Measurements from ENCODE around the gene ENTPD8.
"Not testable (repeated sequence)": the region's sequence is repeated elsewhere in the genome, so short reads cannot be mapped to it uniquely, and the experiment has no call there.

The ENTPD8 gene

DNA sequence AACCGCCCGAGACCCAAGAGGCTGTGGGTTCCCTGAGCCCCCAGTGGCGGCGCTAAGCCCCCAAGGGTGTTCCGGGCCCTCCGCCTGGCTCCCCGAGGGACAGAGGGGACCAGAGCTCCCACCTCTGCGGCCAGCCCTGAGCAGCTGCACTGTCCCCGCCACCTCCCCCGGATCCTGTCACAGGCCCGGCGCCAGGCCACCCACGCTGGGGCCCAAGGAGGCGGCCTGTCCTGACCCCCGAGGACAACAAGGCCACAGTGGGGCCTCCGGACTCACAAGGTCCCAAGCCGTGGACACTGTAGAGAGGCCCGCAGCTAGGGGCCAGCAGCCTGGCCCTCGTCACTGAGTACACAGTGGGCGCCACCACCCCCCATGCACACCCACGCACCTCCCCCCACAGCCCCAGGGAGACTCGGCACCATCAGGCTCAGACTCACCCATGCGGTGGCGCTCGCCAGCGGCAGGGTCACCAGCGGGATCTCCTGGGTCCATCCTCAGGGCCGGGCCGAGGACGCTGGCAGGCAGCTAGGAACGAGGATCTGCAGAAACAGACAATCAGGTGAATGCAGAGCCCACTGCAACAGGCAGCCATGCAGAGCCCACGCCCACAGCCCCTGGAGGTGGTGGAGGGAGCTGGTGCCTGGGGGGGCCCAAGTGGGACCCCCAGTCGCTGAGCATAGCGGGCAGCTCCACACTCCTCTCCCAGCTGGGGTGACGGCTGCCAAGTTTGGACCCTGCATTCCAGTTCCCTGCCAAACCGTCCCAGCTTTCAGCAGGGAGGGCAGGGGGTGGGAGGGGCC lies 46.1 kb downstream of the ENTPD8 start:
- DNase-seq (ENCODE audit: low read depth in 2 of 2) = no peak

DNA sequence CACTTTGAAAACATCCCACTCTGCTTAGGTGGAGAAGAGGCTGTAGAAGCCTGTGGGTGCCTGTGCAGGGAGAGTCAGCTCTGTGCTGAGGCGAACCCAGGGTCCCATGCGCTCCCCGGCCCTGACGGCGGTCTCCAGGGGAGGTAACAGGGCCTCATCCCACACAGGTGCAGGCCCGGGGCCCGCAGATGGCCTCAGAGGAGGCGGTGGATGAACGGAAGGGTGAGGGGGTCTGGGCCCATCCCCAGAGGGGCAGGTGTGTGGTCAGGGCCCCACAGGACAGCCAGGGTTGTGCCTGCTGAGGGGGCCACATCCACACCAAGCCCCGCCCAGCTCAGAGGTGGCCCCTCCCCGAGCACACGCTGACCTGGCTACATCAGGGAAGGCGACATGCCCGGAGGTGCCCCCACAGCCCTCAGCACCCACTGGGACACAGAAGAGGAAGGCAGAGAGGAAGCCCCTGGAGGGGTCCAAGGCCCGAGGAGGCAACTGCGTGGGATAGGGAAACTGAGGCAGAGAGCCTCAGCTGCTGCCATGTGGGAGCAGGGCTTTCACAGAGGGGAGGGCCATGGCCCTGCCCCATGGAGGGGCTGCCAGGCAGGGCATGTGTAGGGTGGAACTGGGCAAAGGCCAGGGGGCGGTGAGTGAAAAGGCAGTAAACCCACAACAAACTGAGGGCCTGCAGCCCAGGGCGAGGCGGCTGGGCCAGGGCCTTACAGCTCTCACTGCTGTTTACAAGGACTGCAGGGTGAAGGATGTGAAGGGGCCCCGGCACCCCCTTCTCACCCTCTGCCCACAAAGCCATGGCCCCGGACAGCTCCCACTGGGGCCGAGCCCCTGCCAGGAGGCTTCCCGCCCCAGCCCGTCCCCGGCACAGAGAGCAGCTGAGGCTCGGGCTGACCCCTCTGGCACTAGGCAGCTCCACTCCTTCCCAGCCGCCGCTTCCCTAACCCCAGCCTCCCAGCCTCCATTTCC lies 47.7 kb downstream of the ENTPD8 start:
- DNase-seq (ENCODE audit: low read depth in 2 of 2) = no peak

DNA sequence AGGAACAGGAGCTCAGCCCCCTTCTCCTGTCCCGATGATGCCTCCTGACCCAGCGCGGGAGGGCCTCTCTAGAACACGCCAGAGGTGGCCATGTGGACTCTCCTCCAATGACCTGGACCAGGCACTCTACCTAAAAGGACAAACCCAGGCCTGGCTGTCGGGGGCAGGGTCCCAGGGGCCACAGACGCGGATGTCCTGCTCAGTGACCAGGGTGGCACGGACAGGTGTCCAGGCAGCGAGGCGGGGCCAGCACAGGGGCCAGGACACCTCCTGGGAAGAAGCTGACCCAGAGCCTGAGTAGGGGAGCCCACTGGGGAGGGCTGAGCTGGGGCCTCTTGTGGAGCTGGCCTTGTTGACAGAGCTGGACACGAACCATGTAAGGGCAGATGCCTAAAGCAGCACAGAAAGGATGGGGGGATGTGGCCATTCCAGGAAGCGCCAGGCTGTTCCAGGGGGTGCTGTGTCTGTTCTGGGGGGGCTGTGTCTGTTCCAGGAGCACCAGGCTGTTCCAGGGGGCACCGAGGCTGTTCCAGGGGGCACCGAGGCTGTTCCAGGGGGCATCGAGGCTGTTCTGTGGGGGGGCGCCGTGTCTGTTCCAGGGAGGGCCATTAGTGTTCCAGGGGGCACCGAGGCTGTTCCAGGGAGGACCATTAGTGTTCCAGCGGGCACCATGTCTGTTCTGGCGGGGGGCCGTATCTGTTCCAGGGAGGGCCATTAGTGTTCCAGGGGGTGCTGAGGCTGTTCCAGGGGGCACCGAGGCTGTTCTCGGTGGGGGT lies 48.7 kb downstream of the ENTPD8 start:
- no peak for DNase-seq (ENCODE audit: low read depth in 2 of 2)

DNA sequence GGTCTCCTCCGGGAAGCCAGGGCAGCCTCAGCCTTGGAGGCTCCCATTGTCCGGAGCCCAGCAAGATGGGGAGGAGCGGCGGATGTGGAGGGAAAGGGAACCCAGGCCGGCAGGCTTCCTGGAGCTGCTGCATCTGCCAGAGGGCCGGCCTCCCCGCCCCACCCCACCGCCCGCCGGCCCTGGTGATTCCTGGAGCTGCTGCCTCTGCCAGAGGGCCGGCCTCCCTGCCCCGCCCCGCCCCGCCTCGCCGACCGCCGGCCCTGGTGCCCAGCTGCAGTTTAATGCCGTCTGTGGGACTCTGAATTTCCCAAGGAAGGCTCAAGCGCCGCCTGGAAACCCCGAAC lies 49.8 kb downstream of the ENTPD8 start:
- DNase-seq (ENCODE audit: low read depth in 2 of 2) = no peak

DNA sequence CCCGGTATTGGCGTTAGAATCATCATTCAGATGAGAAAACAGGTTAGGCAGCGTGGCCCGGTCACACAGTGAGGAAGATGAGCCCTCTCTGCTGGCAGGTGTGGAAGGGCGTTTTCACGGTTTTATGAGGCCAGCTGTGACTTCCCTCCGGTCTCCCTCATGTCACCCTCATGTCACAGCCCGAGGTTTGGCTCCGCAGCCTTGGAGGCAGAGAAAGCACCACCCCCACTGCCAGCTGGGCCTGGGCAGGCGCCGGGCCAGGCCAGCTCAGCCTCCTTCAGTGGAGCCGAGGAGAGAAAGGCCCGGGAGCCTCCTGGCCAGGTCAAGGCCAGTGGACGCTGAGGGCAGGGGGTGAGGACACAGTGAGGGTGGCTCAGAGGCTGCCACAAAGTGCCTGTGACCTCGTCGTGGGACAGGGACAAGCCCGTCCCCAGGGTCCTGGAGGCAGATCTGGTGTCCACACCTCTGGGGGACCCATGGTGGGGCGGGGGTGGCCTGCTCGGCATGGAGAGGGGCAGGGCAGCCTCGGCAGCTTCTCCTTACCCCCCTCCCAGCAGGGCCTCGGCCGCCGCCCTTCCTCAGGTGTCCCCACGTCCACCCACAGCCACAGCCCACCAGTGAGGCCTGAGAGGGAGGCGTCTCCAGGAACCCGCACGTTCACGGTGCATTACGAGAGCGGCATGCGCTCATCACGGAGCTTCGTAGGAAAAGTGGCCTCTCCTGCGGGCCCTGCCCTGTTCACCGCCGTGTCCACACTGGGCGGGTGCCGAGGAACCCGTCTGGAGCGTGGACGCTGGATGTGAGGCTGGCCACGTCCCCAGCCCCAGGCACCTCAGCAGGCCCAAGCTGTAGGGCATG lies 50.4 kb downstream of the ENTPD8 start:
- DNase-seq (ENCODE audit: low read depth in 2 of 2) = no peak

DNA sequence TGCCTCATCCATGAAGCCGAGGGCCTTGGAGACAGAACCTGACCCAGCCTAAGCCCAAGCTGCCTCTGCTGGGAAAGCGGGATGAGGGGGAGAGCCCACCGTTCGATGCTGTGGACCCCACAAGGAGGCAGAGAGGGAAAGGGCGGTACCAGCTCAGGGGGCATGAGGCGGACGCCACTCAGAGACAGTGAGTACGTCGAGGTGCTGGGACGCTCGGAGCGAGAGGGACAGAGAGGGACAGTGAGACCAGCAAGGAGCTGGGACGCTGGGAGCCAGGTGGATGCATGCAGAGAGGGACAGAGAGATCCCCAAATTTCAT lies 51.8 kb downstream of the ENTPD8 start:
- no peak for DNase-seq (ENCODE audit: low read depth in 2 of 2)

DNA sequence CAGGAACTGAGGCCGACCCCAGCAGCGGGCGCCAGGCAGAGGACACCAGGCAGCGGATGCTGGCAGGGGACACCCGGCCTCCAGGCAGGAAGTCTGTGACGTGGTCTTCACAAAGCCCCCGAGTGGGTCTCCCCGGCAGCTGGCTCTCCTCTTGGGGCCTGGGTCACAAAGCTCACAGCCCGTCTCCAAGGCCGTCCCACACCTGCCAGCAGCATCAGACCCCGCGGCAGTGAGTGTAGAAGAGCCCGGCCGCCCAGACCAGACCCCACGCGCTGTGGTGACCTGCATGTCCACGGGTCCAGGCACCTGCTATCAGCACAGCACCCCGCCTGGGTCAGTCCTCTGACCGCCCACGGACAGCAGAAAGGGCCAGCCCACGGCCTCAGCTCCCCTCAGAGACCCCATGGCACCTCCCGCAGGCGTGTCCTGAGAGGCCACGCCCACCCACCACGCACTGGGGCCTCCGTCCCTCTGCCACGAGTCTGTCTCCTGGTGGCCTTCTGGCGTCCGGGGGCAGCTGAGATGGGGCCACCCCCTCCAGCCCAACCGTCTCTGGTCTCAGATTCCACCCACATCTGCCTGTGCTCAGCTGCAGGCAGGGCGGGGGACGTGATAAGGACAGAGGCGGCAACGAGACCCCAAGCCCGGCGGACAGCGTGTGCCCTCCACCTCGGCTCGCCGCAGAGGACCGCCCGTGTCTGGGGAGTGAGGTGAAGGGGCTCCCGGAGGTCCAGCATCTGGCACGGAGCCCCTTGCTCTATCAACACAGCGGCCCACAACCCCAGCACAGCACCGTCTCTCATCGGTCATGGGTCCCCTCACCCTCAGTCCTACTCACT lies 52.3 kb downstream of the ENTPD8 start:
- DNase-seq (ENCODE audit: low read depth in 2 of 2) = no peak

DNA sequence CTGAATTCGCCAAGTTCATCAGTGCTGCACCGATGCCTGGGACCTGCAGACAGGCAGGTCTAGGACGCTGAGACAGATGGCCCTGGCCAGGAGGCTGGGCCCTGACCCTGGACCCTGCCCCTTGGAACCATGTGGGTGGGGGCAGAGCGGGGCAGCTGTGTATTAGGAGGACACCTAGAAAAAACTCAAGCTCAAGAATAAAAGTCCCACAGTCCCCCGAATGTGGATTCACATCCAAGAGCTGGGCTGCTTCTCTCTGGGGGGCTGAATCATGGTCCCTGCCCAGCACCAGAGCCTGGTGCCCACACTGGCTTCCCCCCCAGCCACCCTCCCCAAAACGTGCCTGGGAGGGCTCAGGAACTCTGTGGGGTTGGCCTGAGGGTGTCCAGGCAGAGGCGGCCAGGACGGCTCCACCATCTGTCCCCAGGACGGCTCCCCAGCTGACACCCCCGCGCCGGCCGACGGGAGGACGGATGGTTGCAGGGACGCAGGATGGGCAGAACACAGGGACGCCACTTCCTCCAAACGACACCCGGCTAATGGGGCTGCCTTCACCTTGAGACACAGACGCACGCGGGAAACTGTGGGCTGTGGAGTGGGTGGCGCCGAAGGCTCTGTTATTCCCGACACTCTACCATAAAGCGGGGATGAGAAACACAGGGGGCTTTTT lies 53.1 kb downstream of the ENTPD8 start:
- DNase-seq (ENCODE audit: low read depth in 2 of 2) = no peak

DNA sequence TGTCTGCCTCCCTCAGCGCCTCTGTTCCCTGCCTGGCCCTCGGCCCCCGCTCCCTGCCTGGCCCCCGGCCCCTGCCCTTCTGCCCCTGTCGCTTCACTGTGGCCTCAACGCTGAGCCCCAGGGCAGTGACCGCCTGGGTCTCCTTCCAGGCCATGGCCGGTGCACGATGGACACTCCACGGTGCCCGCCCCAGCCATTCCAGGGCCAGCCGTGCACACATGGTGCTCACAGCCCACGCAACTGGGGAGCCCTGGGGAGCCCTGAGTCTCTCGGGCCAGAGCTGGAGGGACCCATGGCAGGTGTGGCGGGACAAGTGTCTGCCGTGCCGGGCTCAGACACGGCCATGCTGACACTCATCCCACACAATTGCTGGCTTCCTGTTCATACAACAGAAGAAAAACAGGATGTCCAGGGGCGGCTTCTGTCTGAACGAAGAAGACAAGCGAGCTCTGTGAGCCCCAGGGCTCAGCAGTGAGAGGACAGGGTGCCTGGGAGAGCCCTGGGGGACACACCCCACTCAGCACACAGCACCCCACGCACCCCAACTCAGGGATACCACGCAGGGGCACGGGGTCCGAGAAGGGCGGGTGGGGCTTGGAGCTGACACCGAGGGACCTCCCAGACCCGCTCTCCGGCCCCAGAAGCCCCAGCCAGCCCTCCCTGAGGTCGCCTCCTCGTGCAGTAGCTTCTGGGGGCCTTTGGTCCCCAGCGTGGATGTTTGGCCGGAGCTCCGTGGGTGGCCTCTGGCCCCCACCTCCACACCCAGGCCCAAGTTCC lies 53.9 kb downstream of the ENTPD8 start:
- no peak for DNase-seq (ENCODE audit: low read depth in 2 of 2)

DNA sequence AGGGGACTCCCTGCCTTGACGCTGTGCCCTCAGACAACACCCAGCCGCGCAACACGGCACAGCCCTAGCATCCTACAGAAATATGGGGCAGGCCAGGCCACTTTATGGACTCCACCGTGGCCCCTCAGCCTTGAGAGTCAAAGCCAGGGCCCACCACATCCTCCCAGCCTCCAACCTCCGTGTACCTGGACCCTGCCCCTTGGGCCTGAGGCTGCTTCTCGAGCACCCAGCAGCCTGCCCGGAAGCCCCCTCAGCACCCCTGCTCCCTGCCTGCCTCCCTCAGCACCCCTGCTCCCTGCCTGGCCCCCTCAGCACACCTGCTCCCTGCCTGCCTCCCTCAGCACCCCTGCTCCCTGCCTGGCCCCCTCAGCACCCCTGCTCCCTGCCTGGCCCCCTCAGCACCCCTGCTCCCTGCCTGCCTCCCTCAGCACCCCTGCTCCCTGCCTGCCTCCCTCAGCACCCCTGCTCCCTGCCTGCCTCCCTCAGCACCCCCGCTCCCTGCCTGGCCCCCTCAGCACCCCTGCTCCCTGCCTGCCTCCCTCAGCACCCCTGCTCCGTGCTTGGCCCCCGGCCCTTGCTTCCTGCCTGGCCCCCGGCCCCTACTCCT lies 54.5 kb downstream of the ENTPD8 start:
- not testable (repeated sequence) for DNase-seq (ENCODE audit: low read depth in 2 of 2)

DNA sequence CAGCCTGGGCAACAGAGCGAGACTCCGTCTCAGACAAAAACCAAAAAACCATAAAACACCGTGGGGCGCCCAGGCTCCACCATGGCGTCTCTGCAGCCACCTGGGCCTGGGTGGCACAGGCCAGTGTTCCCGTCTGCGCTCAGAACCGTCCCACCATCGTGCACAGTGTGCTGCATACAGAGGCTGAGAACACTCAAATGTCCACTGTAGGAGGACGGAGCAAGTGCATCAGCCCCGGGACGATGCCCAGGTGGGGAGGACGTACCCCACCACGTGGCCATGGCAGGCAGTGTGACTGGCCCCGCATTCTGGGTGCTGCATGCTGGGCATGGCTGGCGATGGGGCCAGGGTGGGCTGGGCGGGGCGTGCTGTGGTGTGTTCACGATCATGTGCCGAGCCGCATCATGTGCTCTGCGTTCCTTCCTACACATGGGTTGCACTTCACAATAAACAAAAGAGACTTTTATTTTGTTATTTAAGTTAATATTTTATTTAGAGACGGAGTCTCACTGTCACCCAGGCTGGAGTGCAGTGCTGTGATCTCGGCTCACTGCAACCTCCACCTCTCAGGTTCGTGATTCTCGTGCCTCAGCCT lies 56.0 kb downstream of the ENTPD8 start:
- DNase-seq (ENCODE audit: low read depth in 2 of 2) = no peak

Data from fibroblast of skin of left quadriceps (primary cell).